ENCODE results near the gene BTBD2. TPM values are rescaled to one million over a fixed set of nuclear protein-coding genes. Genes with fewer than 3 reads are reported as not detected.

The BTBD2 gene
- polyA plus RNA-seq, 3 donors = 2.8 to 36.0 (median 3.3) TPM

- H3K4me2 ChIP-seq (replicated peaks; ENCODE audit: extremely low read depth, low read length, poor library complexity, severe bottlenecking) = peak overlapping the region; percentile 83
- peak; percentile 98 to 99 (median 98) for DNase-seq
- no peaks in the 10 kb centered on the region for H3K27me3 ChIP-seq (ENCODE audit: control insufficient read depth in 2 of 2, insufficient read depth in 2 of 2, low read length in 2 of 2)
- peak overlapping the region; percentile 63 to 92 for H3K27ac ChIP-seq (ENCODE audit: low read depth in 1 of 2, low read length in 2 of 2)
- H3K27ac Mint-ChIP-seq = peak overlapping the region; percentile 88 to 98 (median 94)
- no peaks in the 10 kb centered on the region for H3K9me3 Mint-ChIP-seq
- H4K20me1 ChIP-seq (ENCODE audit: insufficient read depth, low read length) = no peaks in the 10 kb centered on the region
- H3K79me2 ChIP-seq (ENCODE audit: insufficient read depth, low read length) = no peaks in the 10 kb centered on the region
- intact Hi-C loops (cut with micrococcal nuclease) = loop anchor here (1.0 to 5.0 kb wide), 2 partner anchors 35 to 36 kb away; partner anchors contain the start of genes IZUMO4 (in 2 of the 2) and MOB3A (in 2 of the 2)
- H3K4me3 Mint-ChIP-seq = peak overlapping the region; percentile 82 to 90
- H3K27me3 Mint-ChIP-seq (ENCODE audit: low read depth in 3 of 3) = peaks cover 0 to 1% (median 0%) of the 10 kb centered on the region in 3 donors
- WGBS (ENCODE audit: insufficient coverage) = under 1% methylated on average over 44 of the region's 50 CpGs
- no peaks in the 10 kb centered on the region for H3K9me3 ChIP-seq (replicated peaks in 1 of 2; ENCODE audit: control insufficient read depth in 1 of 2, insufficient read depth in 1 of 2, low read length in 2 of 2)
- no peak for TF ChIP-seq CTCF (IDR thresholded peaks at IDR 0.05)
- peak overlapping the region; percentile 75 for H2AFZ ChIP-seq (ENCODE audit: insufficient read depth, low read depth, low read length, poor library complexity, severe bottlenecking)
- H3K4me1 Mint-ChIP-seq = peaks cover 27% of the 10 kb centered on the region
- peaks cover 36 to 40% of the 10 kb centered on the region in 2 donors for H3K4me1 ChIP-seq (ENCODE audit: control insufficient read depth in 1 of 2, insufficient read depth in 2 of 2, low read length in 2 of 2)
- H3K4me3 ChIP-seq (replicated peaks in 1 of 3; ENCODE audit: low read depth in 2 of 3, low read length in 3 of 3) = peak overlapping the region; percentile 54 to 77 (median 74)
- no peaks in the 10 kb centered on the region for H3K36me3 ChIP-seq (replicated peaks in 1 of 2; ENCODE audit: control insufficient read depth in 1 of 2, insufficient read depth in 2 of 2, low read length in 2 of 2)
- H3K9ac ChIP-seq (ENCODE audit: insufficient read depth, low read length, poor library complexity, severe bottlenecking) = peak overlapping the region; percentile 83
- no peaks in the 10 kb centered on the region for H3K36me3 Mint-ChIP-seq
These were observed 46.2 kb upstream of the BTBD2 start for GRCh38 chr19:2061495-2062388.

- peaks cover 31% of the 10 kb centered on the region for H3K4me1 Mint-ChIP-seq
- H3K27me3 Mint-ChIP-seq (ENCODE audit: low read depth in 3 of 3) = peaks cover 0 to 1% (median 0%) of the 10 kb centered on the region in 3 donors
- Histone ChIP-seq H4K20me1 (ENCODE audit: insufficient read depth, low read length) (no peaks in the 10 kb centered on the region), H3K9ac (ENCODE audit: insufficient read depth, low read length, poor library complexity, severe bottlenecking) (peak overlapping the region; percentile 83), H2AFZ (ENCODE audit: insufficient read depth, low read depth, low read length, poor library complexity, severe bottlenecking) (peak overlapping the region; percentile 75), H3K9me3 (replicated peaks in 1 of 2; ENCODE audit: control insufficient read depth in 1 of 2, insufficient read depth in 1 of 2, low read length in 2 of 2) (no peaks in the 10 kb centered on the region), H3K4me3 (replicated peaks in 1 of 3; ENCODE audit: low read depth in 2 of 3, low read length in 3 of 3) (peak overlapping the region; percentile 48 to 74 (median 52)), H3K4me2 (replicated peaks; ENCODE audit: extremely low read depth, low read length, poor library complexity, severe bottlenecking) (peak overlapping the region; percentile 83), H3K4me1 (ENCODE audit: control insufficient read depth in 1 of 2, insufficient read depth in 2 of 2, low read length in 2 of 2) (peaks cover 42 to 47% of the 10 kb centered on the region in 2 donors), H3K36me3 (replicated peaks in 1 of 2; ENCODE audit: control insufficient read depth in 1 of 2, insufficient read depth in 2 of 2, low read length in 2 of 2) (no peaks in the 10 kb centered on the region), H3K27me3 (ENCODE audit: control insufficient read depth in 2 of 2, insufficient read depth in 2 of 2, low read length in 2 of 2) (no peaks in the 10 kb centered on the region), H3K79me2 (ENCODE audit: insufficient read depth, low read length) (no peaks in the 10 kb centered on the region), H3K27ac (ENCODE audit: low read depth in 1 of 2, low read length in 2 of 2) (peak overlapping the region; percentile 83 to 92)
- DNase-seq = peak; percentile 54 to 87 (median 65)
- H3K4me3 Mint-ChIP-seq = peak overlapping the region; percentile 82 to 89
- H3K9me3 Mint-ChIP-seq = no peaks in the 10 kb centered on the region
- WGBS (ENCODE audit: insufficient coverage) = under 1% methylated on average over 52 of the region's 55 CpGs
- no peaks in the 10 kb centered on the region for H3K36me3 Mint-ChIP-seq
- TF ChIP-seq CTCF (IDR thresholded peaks at IDR 0.05) = no peak
- H3K27ac Mint-ChIP-seq = peak overlapping the region; percentile 94 to 97 (median 96)
- intact Hi-C loops (cut with micrococcal nuclease) = loop anchor here (1.0 to 5.0 kb wide), 2 partner anchors 35 to 36 kb away; partner anchors contain the start of genes IZUMO4 (in 2 of the 2) and MOB3A (in 2 of the 2)
These were observed 45.5 kb upstream of the BTBD2 start for GRCh38 chr19:2060884-2061494.
